ENCODE measurements around the gene KRTAP1-3.
"Not testable (repeated sequence)": the region's sequence is repeated elsewhere in the genome, so short reads cannot be mapped to it uniquely, and the experiment has no call there.

DNA sequence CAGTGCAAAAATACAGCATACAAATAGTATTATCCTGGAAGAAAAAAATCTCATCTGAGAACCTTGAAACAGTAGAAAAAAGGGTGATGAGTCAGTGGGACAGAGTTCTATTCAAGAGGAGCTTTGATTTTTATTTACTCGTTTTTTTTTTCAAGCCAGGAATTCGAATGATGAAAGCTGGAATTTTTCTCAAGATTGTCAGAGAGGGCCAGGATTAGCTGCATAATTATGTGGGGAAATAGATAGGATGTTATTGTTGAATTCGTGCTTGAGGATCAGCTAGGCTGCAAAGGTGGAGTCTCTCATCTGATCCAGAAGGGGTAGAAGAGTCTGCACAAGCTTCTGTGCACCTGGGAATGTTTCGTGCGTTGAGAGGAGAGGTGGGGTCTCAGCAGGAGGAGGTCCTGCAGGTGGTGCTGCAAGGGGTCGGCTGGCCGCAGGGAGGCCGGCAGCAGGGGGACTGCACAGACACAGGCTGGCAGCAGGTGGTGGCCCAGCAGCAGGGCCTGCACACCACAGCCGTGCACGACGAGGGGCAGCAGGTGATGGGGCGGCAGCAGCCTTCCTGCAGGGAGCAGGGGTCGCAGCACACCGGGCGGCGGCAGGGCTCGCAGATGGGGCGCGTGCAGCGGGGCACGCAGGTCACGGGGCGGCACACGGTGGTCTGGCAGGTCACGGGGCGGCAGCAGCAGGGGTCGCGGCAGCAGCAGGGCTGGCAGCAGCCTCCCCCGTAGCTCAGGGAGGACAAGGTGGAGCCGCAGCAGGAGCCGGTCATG lies 24.8 kb upstream of the KRTAP1-3 start:
- TF ChIP-seq, protein P1, sequence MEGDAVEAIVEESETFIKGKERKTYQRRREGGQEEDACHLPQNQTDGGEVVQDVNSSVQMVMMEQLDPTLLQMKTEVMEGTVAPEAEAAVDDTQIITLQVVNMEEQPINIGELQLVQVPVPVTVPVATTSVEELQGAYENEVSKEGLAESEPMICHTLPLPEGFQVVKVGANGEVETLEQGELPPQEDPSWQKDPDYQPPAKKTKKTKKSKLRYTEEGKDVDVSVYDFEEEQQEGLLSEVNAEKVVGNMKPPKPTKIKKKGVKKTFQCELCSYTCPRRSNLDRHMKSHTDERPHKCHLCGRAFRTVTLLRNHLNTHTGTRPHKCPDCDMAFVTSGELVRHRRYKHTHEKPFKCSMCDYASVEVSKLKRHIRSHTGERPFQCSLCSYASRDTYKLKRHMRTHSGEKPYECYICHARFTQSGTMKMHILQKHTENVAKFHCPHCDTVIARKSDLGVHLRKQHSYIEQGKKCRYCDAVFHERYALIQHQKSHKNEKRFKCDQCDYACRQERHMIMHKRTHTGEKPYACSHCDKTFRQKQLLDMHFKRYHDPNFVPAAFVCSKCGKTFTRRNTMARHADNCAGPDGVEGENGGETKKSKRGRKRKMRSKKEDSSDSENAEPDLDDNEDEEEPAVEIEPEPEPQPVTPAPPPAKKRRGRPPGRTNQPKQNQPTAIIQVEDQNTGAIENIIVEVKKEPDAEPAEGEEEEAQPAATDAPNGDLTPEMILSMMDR (IDR thresholded peaks at IDR 0.05) = not testable (repeated sequence)
- not testable (repeated sequence) for TF ChIP-seq POLR2A (IDR thresholded peaks at IDR 0.05)

All from esophagus squamous epithelium (tissue), 4 donors.